ENCODE measurements around the gene SIGLEC11. TPM values are rescaled to one million over a fixed set of nuclear protein-coding genes. Genes with fewer than 3 reads are reported as not detected.
A peak's percentile ranks its signal among the peaks of the same experiment; 100 is the strongest.

The SIGLEC11 gene
- total and polyA plus RNA-seq, 4 donors: 0.49 to 8.9 (median 3.3) TPM

DNA sequence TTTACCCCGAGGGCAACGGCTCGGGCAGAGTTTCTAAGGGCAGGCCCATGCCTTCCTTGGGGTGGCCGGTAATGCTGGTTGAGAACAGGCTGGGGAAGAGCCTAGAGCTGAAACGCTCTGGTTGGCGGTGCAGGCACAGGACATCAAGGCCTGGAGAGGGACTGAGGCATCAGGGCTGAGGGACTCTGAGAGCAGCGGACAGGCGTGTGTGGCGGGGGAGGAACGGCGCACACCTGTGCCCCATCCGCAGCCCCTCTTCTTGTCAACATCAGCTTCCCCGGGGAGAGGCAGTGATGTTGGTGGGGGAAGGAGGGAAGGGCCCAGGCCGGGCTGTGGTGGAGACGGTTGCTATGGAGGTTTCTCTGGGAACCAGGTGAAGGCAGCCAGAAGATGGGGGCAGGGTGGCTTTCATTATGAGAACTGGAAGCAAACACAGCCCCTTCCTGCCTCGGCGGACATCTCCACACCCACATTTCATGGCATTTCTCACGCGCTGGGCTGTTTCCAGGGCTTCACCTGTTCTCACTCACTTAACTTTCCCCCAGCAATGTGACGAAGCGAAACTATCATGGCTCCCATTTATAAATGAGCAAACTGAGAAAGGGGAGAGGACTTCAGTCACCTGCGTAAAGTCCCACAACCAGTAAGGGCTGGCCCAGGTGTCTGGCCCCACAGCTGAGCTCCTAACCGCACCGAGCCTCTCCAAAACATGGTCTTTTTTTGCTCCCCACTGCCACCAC, 40.2 kb downstream of the SIGLEC11 start:
- H3K9ac ChIP-seq (ENCODE audit: low read depth in 1 of 2, low read length in 2 of 2): no peak overlapping the region
- peak overlapping the region; percentile 96 for H3K27ac ChIP-seq (ENCODE audit: low read depth in 1 of 2, low read length in 2 of 2)
- no peak overlapping the region for H3K4me3 ChIP-seq (ENCODE audit: low read depth in 1 of 3, low read length in 3 of 3)
- 96% methylated on average over 24 of the region's 24 CpGs for WGBS
- peaks cover 10 to 57% (median 32%) of the 10 kb centered on the region in 4 donors for H3K4me1 ChIP-seq (ENCODE audit: control insufficient read depth in 4 of 4, insufficient read depth in 4 of 4, low read length in 3 of 4)
- no peaks in the 10 kb centered on the region for H3K36me3 ChIP-seq (ENCODE audit: control insufficient read depth in 4 of 4, insufficient read depth in 3 of 4, low read depth in 1 of 4, low read length in 3 of 4)
- H3K9me3 ChIP-seq (ENCODE audit: control insufficient read depth in 4 of 4, low read length in 3 of 4): no peaks in the 10 kb centered on the region
- TF ChIP-seq RAD21 (IDR thresholded peaks at IDR 0.05): no peak
- no peak for TF ChIP-seq YY1 (IDR thresholded peaks at IDR 0.05)
- TF ChIP-seq, protein P1, sequence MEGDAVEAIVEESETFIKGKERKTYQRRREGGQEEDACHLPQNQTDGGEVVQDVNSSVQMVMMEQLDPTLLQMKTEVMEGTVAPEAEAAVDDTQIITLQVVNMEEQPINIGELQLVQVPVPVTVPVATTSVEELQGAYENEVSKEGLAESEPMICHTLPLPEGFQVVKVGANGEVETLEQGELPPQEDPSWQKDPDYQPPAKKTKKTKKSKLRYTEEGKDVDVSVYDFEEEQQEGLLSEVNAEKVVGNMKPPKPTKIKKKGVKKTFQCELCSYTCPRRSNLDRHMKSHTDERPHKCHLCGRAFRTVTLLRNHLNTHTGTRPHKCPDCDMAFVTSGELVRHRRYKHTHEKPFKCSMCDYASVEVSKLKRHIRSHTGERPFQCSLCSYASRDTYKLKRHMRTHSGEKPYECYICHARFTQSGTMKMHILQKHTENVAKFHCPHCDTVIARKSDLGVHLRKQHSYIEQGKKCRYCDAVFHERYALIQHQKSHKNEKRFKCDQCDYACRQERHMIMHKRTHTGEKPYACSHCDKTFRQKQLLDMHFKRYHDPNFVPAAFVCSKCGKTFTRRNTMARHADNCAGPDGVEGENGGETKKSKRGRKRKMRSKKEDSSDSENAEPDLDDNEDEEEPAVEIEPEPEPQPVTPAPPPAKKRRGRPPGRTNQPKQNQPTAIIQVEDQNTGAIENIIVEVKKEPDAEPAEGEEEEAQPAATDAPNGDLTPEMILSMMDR (IDR thresholded peaks at IDR 0.05; ENCODE audit: low read depth, low read length, missing input control): no peak
- no peak for TF ChIP-seq FOXA1 (IDR thresholded peaks at IDR 0.05)
- TF ChIP-seq FOXA2 (IDR thresholded peaks at IDR 0.05): no peak
- TF ChIP-seq, protein P2, sequence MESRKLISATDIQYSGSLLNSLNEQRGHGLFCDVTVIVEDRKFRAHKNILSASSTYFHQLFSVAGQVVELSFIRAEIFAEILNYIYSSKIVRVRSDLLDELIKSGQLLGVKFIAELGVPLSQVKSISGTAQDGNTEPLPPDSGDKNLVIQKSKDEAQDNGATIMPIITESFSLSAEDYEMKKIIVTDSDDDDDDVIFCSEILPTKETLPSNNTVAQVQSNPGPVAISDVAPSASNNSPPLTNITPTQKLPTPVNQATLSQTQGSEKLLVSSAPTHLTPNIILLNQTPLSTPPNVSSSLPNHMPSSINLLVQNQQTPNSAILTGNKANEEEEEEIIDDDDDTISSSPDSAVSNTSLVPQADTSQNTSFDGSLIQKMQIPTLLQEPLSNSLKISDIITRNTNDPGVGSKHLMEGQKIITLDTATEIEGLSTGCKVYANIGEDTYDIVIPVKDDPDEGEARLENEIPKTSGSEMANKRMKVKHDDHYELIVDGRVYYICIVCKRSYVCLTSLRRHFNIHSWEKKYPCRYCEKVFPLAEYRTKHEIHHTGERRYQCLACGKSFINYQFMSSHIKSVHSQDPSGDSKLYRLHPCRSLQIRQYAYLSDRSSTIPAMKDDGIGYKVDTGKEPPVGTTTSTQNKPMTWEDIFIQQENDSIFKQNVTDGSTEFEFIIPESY (IDR thresholded peaks at IDR 0.05): no peak
- no peak for TF ChIP-seq GABPA (IDR thresholded peaks at IDR 0.05 in 1 of 2, conservative IDR thresholded peaks at IDR 0.05 in 1 of 2)
- TF ChIP-seq JUND (IDR thresholded peaks at IDR 0.05): no peak
- no peaks in the 10 kb centered on the region for H3K27me3 ChIP-seq (ENCODE audit: control insufficient read depth in 4 of 4, insufficient read depth in 4 of 4, low read length in 3 of 4)
- DNase-seq (ENCODE audit: low spot score): no peak

DNA sequence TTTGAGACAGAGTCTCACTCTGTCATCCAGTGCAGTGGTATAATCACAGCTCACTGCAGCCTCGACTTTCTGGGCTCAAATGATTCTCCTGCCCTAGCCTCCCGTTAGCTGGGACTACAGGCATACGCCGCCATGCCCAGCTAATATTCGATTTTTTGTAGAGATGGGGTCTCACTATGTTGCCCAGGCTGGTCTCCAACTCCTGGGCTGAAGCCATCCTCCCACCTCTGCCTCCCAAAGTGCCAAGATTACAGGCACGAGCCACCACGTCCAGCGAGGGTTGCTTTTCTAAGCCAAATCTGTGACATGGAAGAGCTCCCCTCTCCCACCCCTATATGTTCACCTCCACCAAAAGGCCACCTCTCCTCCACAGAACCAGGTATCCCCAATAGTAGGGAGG, 42.9 kb downstream of the SIGLEC11 start:
- H3K27ac ChIP-seq (ENCODE audit: low read depth in 1 of 2, low read length in 2 of 2): peak overlapping the region; percentile 91
- H3K36me3 ChIP-seq (ENCODE audit: control insufficient read depth in 4 of 4, insufficient read depth in 3 of 4, low read depth in 1 of 4, low read length in 3 of 4): peaks cover 0 to 5% (median 3%) of the 10 kb centered on the region in 4 donors
- no peaks in the 10 kb centered on the region for H3K9me3 ChIP-seq (ENCODE audit: control insufficient read depth in 4 of 4, low read length in 3 of 4)
- no peak overlapping the region for H3K9ac ChIP-seq (ENCODE audit: low read depth in 1 of 2, low read length in 2 of 2)
- no peaks in the 10 kb centered on the region for H3K27me3 ChIP-seq (ENCODE audit: control insufficient read depth in 4 of 4, insufficient read depth in 4 of 4, low read length in 3 of 4)
- H3K4me1 ChIP-seq (ENCODE audit: control insufficient read depth in 4 of 4, insufficient read depth in 4 of 4, low read length in 3 of 4): peaks cover 10 to 51% (median 27%) of the 10 kb centered on the region in 4 donors
- no peak overlapping the region for H3K4me3 ChIP-seq (ENCODE audit: low read depth in 1 of 3, low read length in 3 of 3)
- TF ChIP-seq JUND (IDR thresholded peaks at IDR 0.05): no peak
- TF ChIP-seq GABPA (IDR thresholded peaks at IDR 0.05 in 1 of 2, conservative IDR thresholded peaks at IDR 0.05 in 1 of 2): no peak
- TF ChIP-seq YY1 (IDR thresholded peaks at IDR 0.05): no peak
- TF ChIP-seq TAF1 (conservative IDR thresholded peaks at IDR 0.05): no peak
- TF ChIP-seq, protein P1 (IDR thresholded peaks at IDR 0.05; ENCODE audit: low read depth, low read length, missing input control): no peak
- DNase-seq (ENCODE audit: low spot score): no peak
- 94% methylated on average over 8 of the region's 8 CpGs for whole genome bisulfite sequencing

Data from liver (tissue), 9 donors.